Pancreas (tissue), 10 donors: ENCODE data around the gene IL2RA. TPM values are rescaled to one million over a fixed set of nuclear protein-coding genes. Genes with fewer than 3 reads are reported as not detected.

Experiments used
- ATAC-seq, 4 donors: fragments of 200-7000 bp; cut with Tn5 transposase; one replicate each; pipeline versions ENCODE4 v1.8.0 to v1.9.1; 2020; ENCODE audit warnings: mild to moderate bottlenecking in 4 of 4, moderate library complexity in 4 of 4
- DNase-seq, 6 donors: peaks; one replicate each; pipeline ENCODE4 v3.0.0-alpha.2; 2020
- FAIRE-seq: peaks from 2 replicates; lab custom pipeline; 2012; peaks lifted over from hg19 to GRCh38; lab: Jason Lieb, UNC
- H3K27ac ChIP-seq, 4 donors: fragments of 200-600 bp; sonication (generic); 1 replicate in 3 of 4; 2 replicates in 1 of 4; pipeline versions ENCODE4 v1.5.0 to v1.8.0; 2020
- H3K27me3 ChIP-seq, 4 donors: fragments of 200-600 bp; one replicate each; pipeline ENCODE4 v1.8.0; 2021
- H3K36me3 ChIP-seq, 3 donors: fragments of 200-600 bp; sonication (generic) in 1 of 3; one replicate each; pipeline versions ENCODE4 v1.5.0 to v1.8.0; 2020 to 2021
- H3K4me1 ChIP-seq, 3 donors: fragments of 200-600 bp; one replicate each; pipeline ENCODE4 v1.8.0; 2021
- H3K4me3 ChIP-seq, 4 donors: fragments of 200-600 bp; sonication (generic) in 2 of 4; one replicate each; pipeline versions ENCODE4 v1.5.0 to v1.8.0; 2020 to 2021
- H3K9me3 ChIP-seq, 4 donors: fragments of 200-600 bp; one replicate each; pipeline ENCODE4 v1.8.0; 2021
- CTCF ChIP-seq, 4 donors: fragments of 200-600 bp; sonication (generic) in 3 of 4; IDR thresholded peaks; one replicate each; pipeline versions ENCODE4 v1.5.0 to v1.8.0; 2021; ENCODE audit warnings: antibody characterized with exemption in 4 of 4
- WGBS, 2 donors: extraction: QIAGEN DNeasy Blood & Tissue Kit; methylation state at CpG; one replicate each; pipeline ENCODE4 v1.1.7; 2013; 5-methylcytosine and 5-hydroxymethylcytosine counted together
- intact Hi-C, 3 donors: fragments of 100-400 bp; cut with DNase I; formaldehyde crosslinking; loops; one replicate each; pipeline versions ENCODE4 v1.11.1 to v1.14.2; 2022
- polyA plus RNA-seq, 2 donors: library from polyadenylated mRNA; stranded (reverse); fragments of 200-250 nt; gene quantifications; one replicate each; pipeline ENCODE4 v1.2.3, GENCODE V29; 2013
- total RNA-seq, 6 donors: library from RNA; stranded (reverse); fragmentation: NEBNext Ultra II Directional in 4 of 6; extraction: Animal tissue kit (Norgen Biotek cat#: 25700) in 4 of 6; gene quantifications; one replicate each; pipeline versions ENCODE4 v1.2.1 to v1.2.4, GENCODE V29; 2021 to 2023
- donor health status: healthy with polysubstance abuse.
- donor health status: DM: no; HTN: no; CAD: no; lungs with moderate emphysema.
- donor health status: DM: no; HTN: no; CAD: no.
- donor health status: control.
- donor health status: control.
- donor health status: Bipolar disorder and iron deficiency.
- donor health status: DM: yes; HTN: yes; CAD: no.
- donor health status: DM: no; HTN: no; CAD: no.
- donor health status: DM: no; HTN: no; CAD: no.
- donor health status: DM: yes; HTN: yes; CAD: no.

IL2RA gene
- total and polyA plus RNA-seq, 8 donors = 0.11 to 1.1 (median 0.26) TPM; not detected in 2

DNA sequence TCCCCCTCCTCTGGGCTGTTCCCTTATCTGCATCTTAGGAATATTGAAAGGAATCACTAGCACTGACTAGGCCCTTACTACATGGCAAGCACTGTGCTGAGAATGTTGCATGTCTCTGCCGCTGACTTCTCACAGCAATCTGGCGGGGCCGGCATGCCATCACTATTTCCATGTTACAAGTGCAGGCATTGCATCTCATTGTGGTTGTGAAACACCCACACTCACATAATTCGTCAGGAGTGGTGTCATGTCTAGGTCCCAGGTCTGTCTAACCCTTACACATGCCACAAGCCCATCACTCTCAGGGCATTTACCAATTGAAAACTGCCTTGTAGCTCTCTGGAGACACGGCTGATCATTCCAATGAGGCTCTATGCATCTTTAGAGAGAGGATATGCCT is 8.5 kb upstream of the IL2RA start:
- intact Hi-C loops = loop anchor here in 1 of 3 donors (10.0 kb wide), 1 partner anchor 56 kb away; no protein-coding TSS in a partner anchor
- peaks cover 0 to 4% (median 0%) of the 10 kb centered on the region in 4 donors for H3K27me3 ChIP-seq
- H3K4me3 ChIP-seq = no peak overlapping the region
- ATAC-seq (no peak), FAIRE-seq (no peak), DNase-seq (no peak)
- no peaks in the 10 kb centered on the region for H3K9me3 ChIP-seq
- TF ChIP-seq CTCF (IDR thresholded peaks at IDR 0.05) = no peak
- no peaks in the 10 kb centered on the region for H3K36me3 ChIP-seq
- H3K27ac ChIP-seq = no peak overlapping the region
- H3K4me1 ChIP-seq = no peaks in the 10 kb centered on the region
- WGBS, 2 donors = 81 to 85% methylated on average over 5 of the region's 5 CpGs

- 71 to 78% methylated on average over 11 of the region's 11 CpGs for WGBS, 2 donors
- Histone ChIP-seq H3K4me3 (no peak overlapping the region), H3K27ac (no peak overlapping the region), H3K9me3 (no peaks in the 10 kb centered on the region), H3K4me1 (no peaks in the 10 kb centered on the region), H3K27me3 (peaks cover 0 to 4% (median 0%) of the 10 kb centered on the region in 4 donors), H3K36me3 (no peaks in the 10 kb centered on the region)
- no peak for DNase-seq
- ATAC-seq = no peak
- intact Hi-C loops = no loop called here
- FAIRE-seq = no peak
- no peak for TF ChIP-seq CTCF (IDR thresholded peaks at IDR 0.05)
Measured at GRCh38 chr10:6069081-6069931, 7.1 kb upstream of the IL2RA start.

- WGBS, 2 donors = 72 to 74% methylated on average over 8 of the region's 8 CpGs
- H3K27me3 ChIP-seq = peaks cover 0 to under 1% (median 0%) of the 10 kb centered on the region in 4 donors
- DNase-seq (no peak), ATAC-seq (peak in 2 of 4 donors; percentile 36 to 73), FAIRE-seq (no peak)
- H3K4me3 ChIP-seq = no peak overlapping the region
- no peak for TF ChIP-seq CTCF (IDR thresholded peaks at IDR 0.05)
- intact Hi-C loops = no loop called here
- H3K27ac ChIP-seq = no peak overlapping the region
- no peaks in the 10 kb centered on the region for H3K36me3 ChIP-seq
- no peaks in the 10 kb centered on the region for H3K4me1 ChIP-seq
- no peaks in the 10 kb centered on the region for H3K9me3 ChIP-seq
Measured at GRCh38 chr10:6068422-6068821, 6.3 kb upstream of the IL2RA start.

DNA sequence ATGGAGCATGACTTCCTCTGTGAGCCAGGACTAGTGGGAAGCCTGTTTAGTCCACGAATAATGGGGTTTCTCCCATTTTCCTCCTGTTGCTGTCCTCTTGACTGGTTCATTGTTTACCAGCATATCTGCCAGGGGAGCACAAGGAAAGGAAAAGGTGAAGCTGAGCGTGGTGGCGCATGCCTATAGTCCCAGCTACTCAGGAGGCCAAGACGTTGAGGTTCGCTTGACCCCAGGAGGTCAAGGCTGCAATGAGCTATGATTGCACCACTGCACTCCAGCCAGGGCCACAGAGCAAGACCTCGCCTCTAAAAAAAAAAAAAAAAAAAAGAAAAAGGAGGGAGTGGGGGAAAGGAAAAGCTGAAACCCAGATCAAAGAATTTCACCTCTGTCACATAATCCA is 5.8 kb upstream of the IL2RA start:
- ATAC-seq = no peak
- Histone ChIP-seq H3K27me3 (no peaks in the 10 kb centered on the region), H3K4me1 (no peaks in the 10 kb centered on the region), H3K9me3 (no peaks in the 10 kb centered on the region), H3K27ac (no peak overlapping the region), H3K4me3 (no peak overlapping the region), H3K36me3 (no peaks in the 10 kb centered on the region)
- intact Hi-C loops = no loop called here
- TF ChIP-seq CTCF (IDR thresholded peaks at IDR 0.05) = no peak
- no peak for DNase-seq
- 68 to 74% methylated on average over 6 of the region's 6 CpGs for WGBS, 2 donors
- no peak for FAIRE-seq

GRCh38 chr10:6067457-6067856 is 5.3 kb upstream of the IL2RA start:
- Histone ChIP-seq H3K4me3 (no peak overlapping the region), H3K4me1 (no peaks in the 10 kb centered on the region), H3K27me3 (no peaks in the 10 kb centered on the region), H3K9me3 (no peaks in the 10 kb centered on the region), H3K27ac (no peak overlapping the region), H3K36me3 (no peaks in the 10 kb centered on the region)
- intact Hi-C loops = no loop called here
- FAIRE-seq = no peak
- no peak for TF ChIP-seq CTCF (IDR thresholded peaks at IDR 0.05)
- WGBS, 2 donors = 54 to 64% methylated on average over 4 of the region's 4 CpGs
- DNase-seq = no peak
- no peak for ATAC-seq
